Muscle layer of colon (tissue), 2 donors: Measurements from ENCODE around the gene ACAA2.

ENCODE experiments used
- H3K27ac ChIP-seq: one replicate; pipeline ENCODE4 v1.7.0; 2013; ENCODE audit warnings: low read depth, mild to moderate bottlenecking, low read length, moderate library complexity
- H3K27me3 ChIP-seq, 2 donors: one replicate each; pipeline ENCODE4 v1.7.0; 2013; ENCODE audit warnings: low read length in 2 of 2, mild to moderate bottlenecking in 2 of 2; ENCODE audit not compliant: insufficient read depth in 2 of 2, control insufficient read depth in 1 of 2
- H3K36me3 ChIP-seq: one replicate; pipeline ENCODE4 v1.7.0; 2013; ENCODE audit warnings: mild to moderate bottlenecking, low read length; ENCODE audit not compliant: insufficient read depth
- H3K4me1 ChIP-seq: one replicate; pipeline ENCODE4 v1.7.0; 2013; ENCODE audit warnings: mild to moderate bottlenecking, low read length; ENCODE audit not compliant: insufficient read depth
- H3K4me3 ChIP-seq, 2 donors: one replicate each; pipeline ENCODE4 v1.7.0; 2013; ENCODE audit warnings: low read length in 2 of 2, low read depth in 1 of 2, mild to moderate bottlenecking in 1 of 2, moderate library complexity in 1 of 2
- H3K9ac ChIP-seq: one replicate; pipeline ENCODE4 v1.7.0; 2013; ENCODE audit warnings: low read length
- H3K9me3 ChIP-seq: one replicate; pipeline ENCODE4 v1.7.0; 2013; ENCODE audit warnings: mild to moderate bottlenecking, low read length
- donor health status: abdominal sarcoma.
- donor health status: Adenocarcinoma of cecum.

ACAA2 gene

DNA sequence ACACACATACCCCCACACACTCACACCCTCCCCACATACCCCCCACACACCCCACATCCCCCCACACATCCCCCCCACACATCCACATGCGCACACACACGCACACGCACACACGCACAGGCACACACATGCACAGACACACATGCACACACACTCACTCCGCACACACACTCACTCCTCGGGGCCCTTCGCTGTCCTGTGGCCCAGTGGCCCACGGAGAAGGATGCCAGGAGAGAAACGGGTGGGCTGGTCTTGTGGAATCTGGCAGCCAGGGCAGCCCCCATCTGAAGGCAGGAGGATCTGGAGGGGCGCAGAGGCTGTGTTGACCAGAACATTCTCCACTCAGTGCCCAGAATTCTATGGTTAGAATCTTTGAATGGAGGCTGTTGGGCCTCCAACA is 51.6 kb downstream of the ACAA2 start:
- no peak overlapping the region for H3K27ac ChIP-seq
- H3K4me3 ChIP-seq = no peak overlapping the region
- H3K36me3 ChIP-seq = no peaks in the 10 kb centered on the region
- H3K9me3 ChIP-seq = no peaks in the 10 kb centered on the region
- no peak overlapping the region for H3K9ac ChIP-seq
- no peaks in the 10 kb centered on the region for H3K27me3 ChIP-seq
- H3K4me1 ChIP-seq = no peaks in the 10 kb centered on the region

DNA sequence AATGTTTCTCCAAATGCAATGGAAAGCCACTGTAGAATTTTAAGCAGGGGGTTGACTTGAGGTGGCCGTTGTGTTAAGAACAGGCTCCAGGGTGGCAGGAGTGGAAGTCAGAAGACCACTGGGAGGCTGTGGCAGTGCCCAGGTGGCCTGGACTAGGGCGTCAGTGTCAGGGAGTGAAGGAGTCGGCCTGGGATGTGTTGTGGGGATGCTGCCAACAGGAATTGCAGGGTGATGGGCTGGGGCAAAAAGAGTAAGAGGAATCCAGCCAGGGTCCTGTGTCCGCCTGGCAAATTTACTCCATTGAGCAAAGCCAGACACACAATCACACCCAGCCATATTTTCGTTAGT is 55.1 kb downstream of the ACAA2 start:
- Histone ChIP-seq H3K4me3 (no peak overlapping the region), H3K9ac (no peak overlapping the region), H3K4me1 (no peaks in the 10 kb centered on the region), H3K36me3 (no peaks in the 10 kb centered on the region), H3K27me3 (no peaks in the 10 kb centered on the region), H3K27ac (no peak overlapping the region), H3K9me3 (no peaks in the 10 kb centered on the region)

DNA sequence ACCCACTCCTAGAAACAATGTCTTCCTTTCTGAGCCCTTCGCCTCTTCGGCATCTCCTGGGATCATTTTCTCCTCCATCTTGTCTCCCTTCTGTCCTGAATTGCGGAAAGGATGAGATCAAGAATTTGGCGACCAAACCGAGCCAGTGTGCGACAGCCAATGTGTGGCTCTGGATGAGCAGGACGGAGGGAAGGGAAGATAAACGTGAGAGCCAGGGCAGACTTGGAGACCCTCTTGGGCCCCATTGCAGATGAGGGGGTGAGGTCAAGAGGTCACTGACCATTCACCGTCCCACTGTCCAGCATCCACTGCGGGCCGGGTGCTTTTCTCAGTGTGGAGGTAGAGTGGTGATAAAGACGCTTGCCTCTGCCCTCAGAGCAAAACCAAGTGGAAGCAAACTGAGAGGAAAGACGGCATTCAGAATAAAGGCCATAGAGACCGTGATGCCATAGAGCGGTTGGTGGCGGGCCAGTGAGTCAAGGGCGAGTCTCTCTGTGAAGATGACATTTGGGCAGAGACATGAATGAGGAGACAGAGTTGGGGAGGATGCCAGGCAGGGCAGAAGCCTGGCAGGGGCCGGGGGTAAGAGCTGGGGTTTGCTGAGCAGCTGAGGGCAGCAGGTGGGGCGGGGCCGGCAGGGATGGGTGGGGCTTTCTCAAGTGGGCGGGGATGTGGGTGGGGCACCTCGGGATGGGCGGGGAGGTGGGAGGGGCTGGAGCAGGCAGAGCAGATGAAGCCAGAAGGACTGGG is 55.6 kb downstream of the ACAA2 start:
- no peak overlapping the region for H3K9ac ChIP-seq
- no peak overlapping the region for H3K4me3 ChIP-seq
- no peaks in the 10 kb centered on the region for H3K27me3 ChIP-seq
- H3K36me3 ChIP-seq = no peaks in the 10 kb centered on the region
- H3K9me3 ChIP-seq = no peaks in the 10 kb centered on the region
- H3K4me1 ChIP-seq = no peaks in the 10 kb centered on the region
- H3K27ac ChIP-seq = no peak overlapping the region

DNA sequence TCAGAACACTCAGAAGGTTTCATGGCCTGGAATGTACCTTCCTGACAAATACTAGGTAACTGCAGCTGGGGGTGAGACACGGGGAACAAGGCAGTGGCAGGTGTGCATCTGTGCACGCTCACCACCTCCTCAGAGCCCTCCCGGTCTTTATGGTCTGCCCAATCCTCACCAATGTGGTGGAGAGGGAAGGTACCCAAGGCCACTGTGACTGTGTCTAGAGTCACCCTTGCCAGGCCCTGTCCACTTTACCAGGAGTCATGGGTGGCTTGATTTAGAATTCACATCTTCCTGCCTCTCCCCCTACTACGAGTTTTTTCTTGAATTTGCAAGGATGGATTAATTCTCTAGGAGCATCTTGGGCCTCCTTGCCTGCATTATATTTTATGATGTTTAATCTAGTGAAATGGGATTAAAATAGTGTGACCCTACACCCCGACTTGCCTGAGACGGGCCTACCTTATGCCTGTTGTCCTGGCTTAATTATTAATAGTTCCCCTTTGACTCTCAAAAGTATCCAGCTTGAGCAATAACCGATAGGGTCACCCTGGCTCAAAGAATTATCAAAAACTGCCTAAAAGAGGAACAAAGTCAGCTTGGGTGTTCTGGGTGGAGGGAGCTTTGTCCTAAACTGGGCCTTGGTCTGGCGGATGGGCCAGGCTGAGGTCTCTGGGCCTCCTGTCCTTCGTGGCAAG is 56.5 kb downstream of the ACAA2 start:
- H3K27me3 ChIP-seq = no peaks in the 10 kb centered on the region
- H3K27ac ChIP-seq = no peak overlapping the region
- no peak overlapping the region for H3K4me3 ChIP-seq

DNA sequence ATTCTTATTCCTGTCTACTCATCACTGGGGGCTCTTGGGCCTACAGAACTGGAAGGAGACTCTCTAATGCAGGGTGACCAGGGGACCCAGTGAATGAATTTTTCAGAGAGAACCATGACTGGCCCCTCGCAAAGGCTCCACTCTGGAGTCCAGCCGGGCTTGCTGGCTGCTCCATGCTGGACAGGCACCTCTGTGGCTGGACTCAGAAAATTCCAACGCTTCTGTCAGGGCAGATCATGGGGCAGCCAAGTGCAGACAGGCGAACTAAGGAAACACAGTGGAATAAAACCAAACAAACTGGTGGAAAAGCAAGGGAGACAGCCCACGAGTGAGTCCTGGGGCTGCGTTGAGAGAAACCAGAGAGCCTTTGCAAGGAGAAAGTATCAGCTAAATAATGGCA is 57.2 kb downstream of the ACAA2 start:
- Histone ChIP-seq H3K27me3 (no peaks in the 10 kb centered on the region), H3K4me1 (no peaks in the 10 kb centered on the region), H3K27ac (no peak overlapping the region), H3K36me3 (no peaks in the 10 kb centered on the region), H3K9me3 (no peaks in the 10 kb centered on the region), H3K9ac (no peak overlapping the region), H3K4me3 (no peak overlapping the region)

More for the DNA sequence above, 56.5 kb downstream of the ACAA2 start:
- Histone ChIP-seq H3K4me1 (no peaks in the 10 kb centered on the region), H3K36me3 (no peaks in the 10 kb centered on the region), H3K9me3 (no peaks in the 10 kb centered on the region), H3K9ac (no peak overlapping the region)

DNA sequence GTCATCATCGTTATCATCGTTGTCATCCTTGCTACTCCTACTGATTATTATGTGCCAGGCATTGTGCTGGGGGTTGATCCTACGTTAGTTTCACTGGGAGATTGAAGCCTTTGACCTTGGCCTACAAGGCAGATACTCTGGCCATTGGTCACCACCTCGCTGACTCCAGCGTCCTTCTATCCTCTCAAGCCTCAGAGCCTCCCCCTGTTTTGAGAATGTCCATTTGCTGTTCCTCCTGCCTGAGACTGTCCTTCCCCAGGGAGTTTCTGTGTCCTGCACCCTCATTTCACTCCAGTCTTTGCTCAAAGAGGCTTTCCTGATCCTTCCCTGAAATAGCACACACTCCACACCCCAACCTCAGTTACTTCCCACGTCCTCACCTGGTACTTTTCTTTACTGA is 57.8 kb downstream of the ACAA2 start:
- no peaks in the 10 kb centered on the region for H3K9me3 ChIP-seq
- no peaks in the 10 kb centered on the region for H3K27me3 ChIP-seq
- no peak overlapping the region for H3K27ac ChIP-seq
- H3K9ac ChIP-seq = no peak overlapping the region
- no peaks in the 10 kb centered on the region for H3K4me1 ChIP-seq
- H3K36me3 ChIP-seq = no peaks in the 10 kb centered on the region
- no peak overlapping the region for H3K4me3 ChIP-seq

DNA sequence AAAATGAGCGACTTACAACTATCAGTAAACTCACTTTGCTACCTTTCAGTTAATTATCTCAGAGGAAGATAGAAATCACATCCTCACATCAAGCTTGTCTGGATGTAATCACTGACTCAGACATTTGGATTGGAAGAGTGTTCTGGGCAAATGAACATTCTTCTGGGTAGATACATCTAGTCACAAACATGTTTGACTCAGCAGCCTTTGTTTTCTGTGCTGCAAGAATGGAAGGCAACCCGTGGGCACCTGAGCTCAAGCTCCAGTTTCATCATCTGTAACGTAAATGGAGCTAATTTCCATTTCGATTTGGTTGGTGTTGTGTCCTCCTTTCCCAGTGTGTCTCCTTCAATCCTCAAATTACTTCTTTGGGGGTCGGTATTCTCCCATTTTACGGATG is 58.5 kb downstream of the ACAA2 start:
- no peak overlapping the region for H3K4me3 ChIP-seq
- no peaks in the 10 kb centered on the region for H3K4me1 ChIP-seq
- no peaks in the 10 kb centered on the region for H3K27me3 ChIP-seq
- no peak overlapping the region for H3K9ac ChIP-seq
- H3K36me3 ChIP-seq = no peaks in the 10 kb centered on the region
- no peaks in the 10 kb centered on the region for H3K9me3 ChIP-seq
- no peak overlapping the region for H3K27ac ChIP-seq

DNA sequence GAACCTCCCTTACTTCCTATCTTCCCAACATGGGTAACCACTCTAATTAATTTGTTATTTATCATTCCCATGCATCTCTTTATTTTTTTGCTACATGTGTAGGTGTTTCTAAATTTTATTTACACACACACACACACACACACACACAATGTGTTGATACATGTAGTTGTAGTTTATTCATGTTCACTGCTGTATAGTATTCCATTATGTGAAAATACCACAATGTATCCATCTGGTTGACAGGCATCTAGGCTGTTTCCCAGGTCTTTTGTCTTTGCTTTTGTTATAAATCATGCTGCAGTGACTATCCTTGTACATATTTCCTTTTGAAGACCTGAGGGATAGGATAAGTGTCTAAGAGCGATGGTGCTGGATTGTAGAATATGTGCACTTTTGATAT is 59.7 kb downstream of the ACAA2 start:
- no peaks in the 10 kb centered on the region for H3K36me3 ChIP-seq
- no peak overlapping the region for H3K27ac ChIP-seq
- H3K9me3 ChIP-seq = no peaks in the 10 kb centered on the region
- H3K9ac ChIP-seq = no peak overlapping the region
- no peaks in the 10 kb centered on the region for H3K4me1 ChIP-seq
- no peaks in the 10 kb centered on the region for H3K27me3 ChIP-seq
- H3K4me3 ChIP-seq = no peak overlapping the region

DNA sequence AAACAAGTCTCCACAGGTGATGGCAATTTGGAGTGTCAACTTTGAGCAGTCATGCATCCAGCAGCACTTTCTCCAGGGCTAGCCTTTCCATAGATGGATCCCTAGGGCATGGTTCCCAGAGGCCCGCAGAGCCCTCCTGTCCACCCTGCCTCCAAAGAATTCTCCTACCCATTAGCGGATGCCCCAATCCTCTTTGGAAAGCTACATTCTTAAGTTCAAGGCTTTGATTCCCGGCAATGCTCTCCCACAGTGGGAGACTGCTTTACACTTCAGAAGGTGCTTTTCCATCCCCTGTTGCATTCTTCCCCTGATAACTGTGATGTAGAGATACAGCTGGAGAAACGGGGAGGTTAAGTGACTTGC is 61.3 kb downstream of the ACAA2 start:
- no peaks in the 10 kb centered on the region for H3K9me3 ChIP-seq
- H3K27ac ChIP-seq = no peak overlapping the region
- no peak overlapping the region for H3K9ac ChIP-seq
- no peaks in the 10 kb centered on the region for H3K4me1 ChIP-seq
- no peak overlapping the region for H3K4me3 ChIP-seq
- no peaks in the 10 kb centered on the region for H3K27me3 ChIP-seq
- no peaks in the 10 kb centered on the region for H3K36me3 ChIP-seq

DNA sequence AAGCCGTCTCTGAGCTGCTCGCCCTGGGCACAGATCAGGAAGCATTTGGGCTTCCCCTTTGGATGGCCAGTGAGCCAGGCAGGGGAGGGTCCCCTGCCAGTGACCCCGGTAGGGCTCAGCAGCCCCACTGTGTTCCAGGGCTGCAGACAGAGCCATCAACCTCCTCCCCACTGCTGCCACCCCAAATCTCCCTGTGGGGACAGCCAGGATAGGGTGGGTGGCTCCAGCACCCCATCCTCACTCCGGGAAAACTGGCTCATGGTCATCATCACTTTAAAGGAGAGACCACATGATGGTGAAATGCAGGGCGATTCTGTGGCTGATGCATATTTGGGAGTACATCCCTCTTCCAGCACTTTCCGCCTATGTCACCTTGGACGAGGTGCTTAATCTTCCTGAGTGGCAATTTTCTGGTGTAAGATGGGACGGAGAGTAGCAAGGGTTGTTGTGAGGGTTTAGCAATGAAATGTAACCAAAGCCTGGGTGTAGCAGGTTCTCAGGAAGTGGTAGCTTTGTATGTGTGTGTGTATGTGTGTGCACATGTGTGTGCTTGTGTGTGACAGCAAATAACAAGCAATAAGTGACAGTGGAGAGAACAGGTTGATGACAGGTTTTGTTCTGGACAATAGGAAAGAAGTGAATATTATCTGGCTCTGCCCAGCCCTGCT is 61.8 kb downstream of the ACAA2 start:
- no peaks in the 10 kb centered on the region for H3K27me3 ChIP-seq
- H3K9ac ChIP-seq = no peak overlapping the region
- no peaks in the 10 kb centered on the region for H3K9me3 ChIP-seq
- H3K4me1 ChIP-seq = no peaks in the 10 kb centered on the region
- no peak overlapping the region for H3K4me3 ChIP-seq
- no peak overlapping the region for H3K27ac ChIP-seq
- no peaks in the 10 kb centered on the region for H3K36me3 ChIP-seq

DNA sequence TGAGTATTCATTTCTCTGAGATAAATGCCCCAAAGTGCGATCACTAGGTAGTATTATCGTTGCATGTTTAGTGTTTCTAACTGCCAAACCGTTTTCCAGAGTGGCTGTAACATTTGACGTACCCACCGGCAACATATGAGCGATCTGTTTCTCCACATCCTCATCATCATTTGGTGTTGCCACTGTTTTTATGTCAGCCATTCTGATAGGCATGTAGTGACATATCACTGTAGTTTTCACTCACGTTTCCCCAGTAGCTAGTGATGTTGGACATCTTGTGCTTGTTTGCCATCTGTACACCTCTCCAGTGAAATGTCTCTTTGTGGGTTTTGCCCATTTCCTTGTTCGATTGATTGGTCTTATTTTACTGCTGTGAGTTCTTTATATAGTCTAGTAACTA is 63.8 kb downstream of the ACAA2 start:
- Histone ChIP-seq H3K9me3 (no peaks in the 10 kb centered on the region), H3K9ac (no peak overlapping the region), H3K4me3 (no peak overlapping the region), H3K4me1 (no peaks in the 10 kb centered on the region), H3K27ac (no peak overlapping the region), H3K27me3 (no peaks in the 10 kb centered on the region), H3K36me3 (no peaks in the 10 kb centered on the region)

DNA sequence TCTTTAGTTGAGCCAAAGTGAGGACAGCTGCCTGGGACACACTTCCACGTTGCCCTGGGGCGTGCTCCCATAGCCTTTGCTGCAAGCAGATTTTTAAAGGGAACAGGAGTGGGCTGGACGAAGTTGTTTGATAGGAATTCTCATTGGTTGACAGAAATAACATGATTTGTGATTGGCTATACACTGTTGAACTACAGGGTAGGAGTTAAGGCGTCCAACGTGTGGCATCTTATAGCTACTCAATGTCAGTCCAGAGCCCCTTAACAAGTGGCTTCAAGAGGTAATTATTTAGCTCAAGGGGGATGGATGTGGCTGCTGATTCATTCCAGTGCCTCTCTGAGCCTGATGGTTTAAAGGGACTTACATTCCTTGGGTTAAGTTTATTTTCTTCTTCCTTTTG is 65.5 kb downstream of the ACAA2 start:
- H3K9me3 ChIP-seq = no peaks in the 10 kb centered on the region
- no peaks in the 10 kb centered on the region for H3K4me1 ChIP-seq
- H3K36me3 ChIP-seq = no peaks in the 10 kb centered on the region
- no peak overlapping the region for H3K4me3 ChIP-seq
- H3K27me3 ChIP-seq = no peaks in the 10 kb centered on the region
- no peak overlapping the region for H3K27ac ChIP-seq
- H3K9ac ChIP-seq = no peak overlapping the region
